Upper lobe of left lung (tissue), 6 donors: Measurements from ENCODE around the gene ATP2A3. TPM values are rescaled to one million over a fixed set of nuclear protein-coding genes. Genes with fewer than 3 reads are reported as not detected.

ENCODE experiments used
- ATAC-seq, 2 donors: fragments of 200-7000 bp; cut with Tn5 transposase; one replicate each; pipeline ENCODE4 v1.9.1; 2022; ENCODE audit warnings: mild to moderate bottlenecking in 2 of 2, moderate library complexity in 2 of 2; ENCODE audit not compliant: low FRiP score in 2 of 2
- DNase-seq, 2 donors: peaks; one replicate each; pipeline ENCODE4 v3.0.0-alpha.2; 2019 to 2020
- H3K27ac ChIP-seq, 4 donors: fragments of 200-600 bp; sonication (generic); one replicate each; pipeline ENCODE4 v1.5.1; 2016 to 2019
- H3K27me3 ChIP-seq, 4 donors: fragments of 200-600 bp; sonication (generic); one replicate each; pipeline ENCODE4 v1.5.1; 2017 to 2019
- H3K36me3 ChIP-seq, 4 donors: fragments of 200-600 bp; sonication (generic); one replicate each; pipeline ENCODE4 v1.5.1; 2016 to 2019
- H3K4me1 ChIP-seq, 4 donors: fragments of 200-600 bp; sonication (generic); one replicate each; pipeline ENCODE4 v1.5.1; 2018 to 2019
- H3K4me3 ChIP-seq, 4 donors: fragments of 200-600 bp; sonication (generic); one replicate each; pipeline ENCODE4 v1.5.1; 2017 to 2019; ENCODE audit warnings: mild to moderate bottlenecking in 2 of 4, moderate library complexity in 1 of 4
- H3K9me3 ChIP-seq, 4 donors: fragments of 200-600 bp; sonication (generic); one replicate each; pipeline ENCODE4 v1.5.1; 2018 to 2019
- EP300 ChIP-seq, 4 donors: sonication (generic); formaldehyde crosslinking; IDR thresholded peaks; one replicate each; pipeline ENCODE4 v1.5.1; 2017; ENCODE audit warnings: antibody characterized with exemption in 4 of 4, control low read depth in 2 of 4
- POLR2A ChIP-seq, 4 donors: fragments of 450-650 bp; IDR thresholded peaks; one replicate each; pipeline ENCODE4 v1.5.1; 2016 to 2017; ENCODE audit warnings: antibody characterized with exemption in 4 of 4, mild to moderate bottlenecking in 2 of 4
- POLR2AphosphoS5 ChIP-seq, 2 donors: sonication (generic); formaldehyde crosslinking; IDR thresholded peaks; one replicate each; pipeline ENCODE4 v1.5.1; 2017; ENCODE audit warnings: antibody characterized with exemption in 2 of 2
- WGBS, 2 donors: methylation state at CpG; one replicate each; pipeline ENCODE4 v1.1.5; 2017 to 2018; 5-methylcytosine and 5-hydroxymethylcytosine counted together
- total RNA-seq, 6 donors: library from RNA; depleted of rRNA in 4 of 6; stranded (reverse); fragments of >200 nt in 4 of 6; gene quantifications; one replicate each; pipeline versions ENCODE4 v1.1.0 to v1.2.1, GENCODE V29; 2016 to 2021
- TF ChIP-seq, protein P1 (sequence below), 6 experiments: fragments of 450-650 bp in 4 of 6; fragments of 200-600 bp in 2 of 6; sonication (generic) in 2 of 6; IDR thresholded peaks; one replicate each; pipeline ENCODE4 v1.5.1; 2016 to 2019; ENCODE audit warnings: antibody characterized with exemption in 6 of 6
- donor health status: DM: no; HTN: no; CAD: no; lungs with moderate emphysema.
- donor health status: DM: no; HTN: yes; CAD: no; lungs with severe emphysema.

The ATP2A3 gene
- total RNA-seq, 6 donors from 2014 or later: 27.9 to 82.8 (median 41.4) TPM

GRCh38 chr17:3968886-3969524 is 4.8 kb upstream of the ATP2A3 start:
- no peak for DNase-seq
- Histone ChIP-seq H3K4me3 (no peak overlapping the region), H3K36me3 (no peaks in the 10 kb centered on the region), H3K27ac (no peak overlapping the region), H3K9me3 (no peaks in the 10 kb centered on the region), H3K27me3 (peaks cover 0 to 3% (median under 1%) of the 10 kb centered on the region in 4 donors), H3K4me1 (peaks cover 10 to 27% (median 21%) of the 10 kb centered on the region in 4 donors)
- WGBS, 2 donors: 84 to 87% methylated on average over 18 of the region's 18 CpGs
- ATAC-seq: no peak
- TF ChIP-seq, protein P1, sequence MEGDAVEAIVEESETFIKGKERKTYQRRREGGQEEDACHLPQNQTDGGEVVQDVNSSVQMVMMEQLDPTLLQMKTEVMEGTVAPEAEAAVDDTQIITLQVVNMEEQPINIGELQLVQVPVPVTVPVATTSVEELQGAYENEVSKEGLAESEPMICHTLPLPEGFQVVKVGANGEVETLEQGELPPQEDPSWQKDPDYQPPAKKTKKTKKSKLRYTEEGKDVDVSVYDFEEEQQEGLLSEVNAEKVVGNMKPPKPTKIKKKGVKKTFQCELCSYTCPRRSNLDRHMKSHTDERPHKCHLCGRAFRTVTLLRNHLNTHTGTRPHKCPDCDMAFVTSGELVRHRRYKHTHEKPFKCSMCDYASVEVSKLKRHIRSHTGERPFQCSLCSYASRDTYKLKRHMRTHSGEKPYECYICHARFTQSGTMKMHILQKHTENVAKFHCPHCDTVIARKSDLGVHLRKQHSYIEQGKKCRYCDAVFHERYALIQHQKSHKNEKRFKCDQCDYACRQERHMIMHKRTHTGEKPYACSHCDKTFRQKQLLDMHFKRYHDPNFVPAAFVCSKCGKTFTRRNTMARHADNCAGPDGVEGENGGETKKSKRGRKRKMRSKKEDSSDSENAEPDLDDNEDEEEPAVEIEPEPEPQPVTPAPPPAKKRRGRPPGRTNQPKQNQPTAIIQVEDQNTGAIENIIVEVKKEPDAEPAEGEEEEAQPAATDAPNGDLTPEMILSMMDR (IDR thresholded peaks at IDR 0.05): no peak
- TF ChIP-seq EP300 (IDR thresholded peaks at IDR 0.05) (no peak), POLR2A (IDR thresholded peaks at IDR 0.05) (no peak), POLR2AphosphoS5 (IDR thresholded peaks at IDR 0.05) (no peak)

- no peak overlapping the region for H3K27ac ChIP-seq
- WGBS, 2 donors: 89 to 95% methylated on average over 3 of the region's 3 CpGs
- no peak overlapping the region for H3K4me3 ChIP-seq
- H3K9me3 ChIP-seq: no peaks in the 10 kb centered on the region
- ATAC-seq (no peak), DNase-seq (no peak)
- peaks cover 18 to 32% (median 27%) of the 10 kb centered on the region in 4 donors for H3K4me1 ChIP-seq
- no peaks in the 10 kb centered on the region for H3K36me3 ChIP-seq
- no peak for TF ChIP-seq POLR2A (IDR thresholded peaks at IDR 0.05)
- peaks cover 0 to 8% (median 3%) of the 10 kb centered on the region in 4 donors for H3K27me3 ChIP-seq
Measured at GRCh38 chr17:3968015-3968414, 3.8 kb upstream of the ATP2A3 start.

DNA sequence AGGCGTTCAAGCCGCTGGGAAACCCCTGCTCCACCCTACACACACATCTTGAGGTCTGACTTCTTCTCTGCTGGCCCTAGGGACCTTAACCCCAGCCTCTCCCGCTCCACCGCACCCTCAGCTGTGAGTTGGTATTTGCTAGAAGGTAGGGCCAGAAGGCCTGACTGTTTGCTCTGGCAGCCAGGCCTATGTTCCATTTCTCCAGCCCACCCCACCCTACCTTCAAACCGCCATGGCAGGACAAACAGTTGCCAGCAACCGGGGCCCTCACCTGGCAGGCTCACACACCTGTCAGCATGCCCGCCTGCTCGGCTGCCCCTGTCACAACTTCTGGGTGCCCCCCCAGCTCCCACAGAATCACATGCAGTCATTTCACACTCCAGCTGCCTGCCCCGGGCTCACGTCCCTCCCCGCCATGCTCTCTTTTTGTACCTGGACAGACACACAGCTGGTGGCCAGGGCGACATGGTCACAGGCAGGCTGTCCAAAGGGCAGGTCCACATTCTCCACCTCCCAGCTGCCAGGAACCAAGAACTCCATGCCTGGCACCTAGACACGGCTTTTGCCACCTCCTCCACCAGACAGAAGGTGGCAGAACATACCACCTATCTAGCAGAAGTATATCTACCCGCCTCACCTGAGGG is 2.6 kb upstream of the ATP2A3 start:
- H3K9me3 ChIP-seq: no peaks in the 10 kb centered on the region
- no peak for ATAC-seq
- peaks cover 0 to 8% (median 3%) of the 10 kb centered on the region in 4 donors for H3K27me3 ChIP-seq
- H3K36me3 ChIP-seq: no peaks in the 10 kb centered on the region
- peak overlapping the region in 1 of 4 donors; percentile 14 for H3K27ac ChIP-seq
- 77 to 80% methylated on average over 13 to 14 of the region's 14 CpGs for WGBS, 2 donors
- no peak for DNase-seq
- H3K4me1 ChIP-seq: peaks cover 29 to 38% (median 31%) of the 10 kb centered on the region in 4 donors
- no peak for TF ChIP-seq EP300 (IDR thresholded peaks at IDR 0.05)
- TF ChIP-seq POLR2A (IDR thresholded peaks at IDR 0.05): no peak
- TF ChIP-seq POLR2AphosphoS5 (IDR thresholded peaks at IDR 0.05): no peak
- TF ChIP-seq, protein P1 (IDR thresholded peaks at IDR 0.05): no peak
- H3K4me3 ChIP-seq: no peak overlapping the region

DNA sequence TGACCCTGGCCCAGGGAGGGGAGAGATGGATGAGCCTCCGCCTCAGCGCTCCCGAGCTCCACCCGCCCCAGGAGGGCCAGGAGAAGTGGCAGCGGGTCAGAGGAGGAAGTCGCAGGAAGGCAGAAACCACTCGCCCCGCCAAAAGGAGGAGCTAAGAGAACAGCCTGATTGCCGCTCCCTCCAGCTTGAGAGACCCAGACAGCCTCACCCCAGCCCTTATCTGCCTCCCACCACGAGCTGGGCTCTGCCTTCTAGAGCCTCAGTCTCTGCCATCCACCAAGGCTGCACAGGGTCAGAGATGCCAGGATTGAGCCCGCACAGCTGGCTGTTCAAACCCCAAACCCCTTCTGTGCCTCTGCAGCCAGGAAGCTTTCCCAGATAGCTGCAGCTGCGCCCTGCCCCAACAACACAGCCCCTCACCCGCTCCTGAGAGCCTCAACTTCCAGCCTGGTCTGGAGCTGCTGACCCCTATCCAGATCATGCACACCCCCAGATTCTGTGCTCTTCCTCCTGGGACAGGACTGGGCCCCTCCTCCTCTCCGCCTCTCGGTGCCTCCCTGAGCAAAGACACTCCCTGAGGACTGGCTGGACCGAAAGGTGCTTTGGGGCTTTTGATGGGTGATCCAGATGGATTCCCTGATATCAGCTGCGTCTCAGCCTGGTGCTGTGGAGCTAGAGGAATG is 1.0 kb upstream of the ATP2A3 start:
- Histone ChIP-seq H3K36me3 (no peaks in the 10 kb centered on the region), H3K4me1 (peaks cover 45 to 54% (median 47%) of the 10 kb centered on the region in 4 donors), H3K27ac (peak overlapping the region; percentile 64 to 85 (median 84)), H3K4me3 (peak overlapping the region; percentile 7 to 72 (median 64)), H3K27me3 (peaks cover 0 to 8% (median 3%) of the 10 kb centered on the region in 4 donors), H3K9me3 (no peaks in the 10 kb centered on the region)
- TF ChIP-seq POLR2A (IDR thresholded peaks at IDR 0.05): peak in 1 of 4 donors; percentile 39
- TF ChIP-seq, protein P1 (IDR thresholded peaks at IDR 0.05): peak in 1 of 6 experiments; percentile 14
- TF ChIP-seq EP300 (IDR thresholded peaks at IDR 0.05): no peak
- peak in 1 of 2 donors; percentile 64 for TF ChIP-seq POLR2AphosphoS5 (IDR thresholded peaks at IDR 0.05)
- ATAC-seq (peak; percentile 80 to 86), DNase-seq (peak in 1 of 2 donors; percentile 91)
- WGBS, 2 donors: 23 to 50% methylated on average over 8 to 17 of the region's 17 CpGs
